GM10248 (cell line): ENCODE measurements around the gene CENPU.
A peak's percentile ranks its signal among the peaks of the same experiment; 100 is the strongest.

Source experiments
- CTCF ChIA-PET: fragments of 300-600 bp; sonication (Branson Sonifier 250); formaldehyde crosslinking; extraction: SDS; loops from one replicate; lab custom pipeline; 2021; ENCODE audit warnings: antibody characterized with exemption; lab: Yijun Ruan, JAX
- POLR2A ChIA-PET: fragments of 350-650 bp; sonication (Branson Sonifier 250); formaldehyde crosslinking; extraction: SDS; loops from one replicate; lab custom pipeline; 2020; ENCODE audit warnings: antibody characterized with exemption; lab: Yijun Ruan, JAX
- DNase-seq: peaks from one replicate; pipeline ENCODE4 v3.0.0; 2012; ENCODE audit errors: extremely low spot score
- TF ChIP-seq, protein P1 (sequence below): IDR thresholded peaks from 2 replicates; pipeline ENCODE4 v1.5.1; 2012; ENCODE audit warnings: mild to moderate bottlenecking, low read depth; ENCODE audit errors: extremely low read depth, missing control alignments, control extremely low read depth

CENPU gene

DNA sequence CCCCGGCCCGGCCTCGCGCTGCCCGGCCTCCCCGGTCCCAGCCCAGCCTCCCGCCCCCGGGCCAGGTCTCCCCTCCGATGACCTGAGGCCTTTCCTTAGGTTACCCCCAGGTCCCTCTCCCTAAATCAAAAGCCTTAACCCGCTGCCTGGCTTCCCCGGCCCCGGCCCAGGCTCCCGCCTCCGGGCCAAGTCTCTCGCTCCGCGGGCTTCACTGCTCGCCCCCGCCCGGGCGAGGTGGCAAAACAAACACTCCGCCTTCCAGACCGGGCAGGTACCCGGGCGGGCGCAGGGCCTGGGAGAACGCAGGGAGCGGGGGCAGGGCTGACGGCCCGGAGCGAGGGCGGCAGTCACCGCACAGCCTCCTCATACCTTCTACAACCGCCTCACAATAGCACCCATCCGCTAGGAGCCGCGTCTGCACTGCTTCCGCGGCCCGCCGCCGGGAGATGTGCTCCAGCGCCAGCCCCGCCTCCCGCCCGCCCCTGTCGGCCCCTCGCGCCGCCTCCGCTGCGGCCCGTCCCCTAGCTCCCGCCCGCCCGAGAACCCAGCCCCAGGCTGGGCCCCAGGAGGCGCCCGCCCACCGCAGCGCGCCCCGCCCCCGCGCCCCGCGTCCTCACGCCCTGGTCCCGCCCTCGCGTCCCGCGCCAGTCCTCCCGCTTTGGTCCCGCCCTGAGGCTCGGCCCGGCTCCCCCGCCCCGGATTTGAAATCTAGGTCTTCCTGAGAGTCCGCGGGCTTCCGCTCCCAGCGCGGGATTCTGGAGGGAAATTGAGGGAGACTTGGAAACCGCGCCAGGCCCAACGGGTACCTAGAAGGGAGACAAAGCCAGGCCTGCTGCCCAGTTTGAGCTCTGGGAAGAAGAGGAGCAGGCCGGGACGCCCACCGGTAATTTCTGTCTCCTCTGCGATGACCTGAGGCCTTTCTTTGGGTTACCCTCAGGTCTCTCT lies 84.6 kb downstream of the CENPU start, which contains the start of the genes CASP3 and PRIMPOL:
Gene CASP3, minus strand, starts transcription at position 422 of the 945 bp plus-strand sequence. CDS start 10,994 bp downstream, outside the sequence.
Gene PRIMPOL, plus strand, starts transcription at position 713 of the 945 bp plus-strand sequence. CDS start 7,403 bp downstream, outside the sequence.
- CTCF ChIA-PET = interaction anchor here (0.7 to 3.9 kb wide), 5 partner anchors 13 to 385 kb away, joined by 3 to 13 read pairs (median 3); no protein-coding TSS in a partner anchor
- POLR2A ChIA-PET = interaction anchor here (0.6 to 1.8 kb wide), 33 partner anchors 10 to 929 kb away, joined by 3 to 15 read pairs (median 4); partner anchors contain the start of gene CENPU
- DNase-seq = peak; percentile 93
- TF ChIP-seq, protein P1, sequence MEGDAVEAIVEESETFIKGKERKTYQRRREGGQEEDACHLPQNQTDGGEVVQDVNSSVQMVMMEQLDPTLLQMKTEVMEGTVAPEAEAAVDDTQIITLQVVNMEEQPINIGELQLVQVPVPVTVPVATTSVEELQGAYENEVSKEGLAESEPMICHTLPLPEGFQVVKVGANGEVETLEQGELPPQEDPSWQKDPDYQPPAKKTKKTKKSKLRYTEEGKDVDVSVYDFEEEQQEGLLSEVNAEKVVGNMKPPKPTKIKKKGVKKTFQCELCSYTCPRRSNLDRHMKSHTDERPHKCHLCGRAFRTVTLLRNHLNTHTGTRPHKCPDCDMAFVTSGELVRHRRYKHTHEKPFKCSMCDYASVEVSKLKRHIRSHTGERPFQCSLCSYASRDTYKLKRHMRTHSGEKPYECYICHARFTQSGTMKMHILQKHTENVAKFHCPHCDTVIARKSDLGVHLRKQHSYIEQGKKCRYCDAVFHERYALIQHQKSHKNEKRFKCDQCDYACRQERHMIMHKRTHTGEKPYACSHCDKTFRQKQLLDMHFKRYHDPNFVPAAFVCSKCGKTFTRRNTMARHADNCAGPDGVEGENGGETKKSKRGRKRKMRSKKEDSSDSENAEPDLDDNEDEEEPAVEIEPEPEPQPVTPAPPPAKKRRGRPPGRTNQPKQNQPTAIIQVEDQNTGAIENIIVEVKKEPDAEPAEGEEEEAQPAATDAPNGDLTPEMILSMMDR = peak; percentile 52

DNA sequence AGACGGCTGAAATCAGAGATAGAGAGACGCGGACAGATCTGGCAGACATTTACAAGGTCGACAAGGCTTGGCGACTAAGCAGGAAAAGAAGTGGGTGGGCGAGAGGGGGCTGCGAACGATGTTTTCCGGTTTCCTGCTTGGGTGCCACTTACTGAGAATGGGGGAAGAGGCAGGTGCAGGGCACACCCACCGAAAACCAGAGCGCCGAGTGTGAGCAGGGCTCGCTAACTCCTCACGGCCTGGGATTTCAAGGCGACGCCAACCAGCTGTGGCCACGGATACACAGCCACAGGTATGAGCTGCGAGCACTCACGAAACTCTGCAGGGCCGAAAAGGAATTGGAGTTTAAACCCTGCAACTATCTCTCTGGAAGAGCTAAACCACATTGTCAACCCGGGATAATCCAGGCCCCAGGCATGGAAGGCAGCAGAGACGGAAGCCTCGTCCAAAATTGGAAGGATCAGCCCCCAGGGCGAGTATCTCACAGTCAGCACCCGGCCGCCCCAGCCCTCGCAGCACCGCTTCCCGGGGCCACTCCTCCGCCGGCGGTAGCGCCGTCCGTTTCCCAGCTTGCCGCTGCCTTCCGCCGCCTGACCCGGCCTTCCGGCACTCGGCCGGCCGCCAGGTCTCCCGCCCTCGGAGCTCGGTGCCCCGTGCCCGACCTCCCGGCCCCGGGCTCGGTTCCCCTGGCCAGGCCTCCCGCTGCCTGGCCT lies 85.4 kb downstream of the CENPU start:
- POLR2A ChIA-PET = interaction anchor here (0.8 to 1.8 kb wide), 5 partner anchors 25 to 173 kb away, joined by 3 to 15 read pairs (median 4); partner anchors contain the start of gene CENPU
- TF ChIP-seq, protein P1 = no peak
- DNase-seq = peak; percentile 33

DNA sequence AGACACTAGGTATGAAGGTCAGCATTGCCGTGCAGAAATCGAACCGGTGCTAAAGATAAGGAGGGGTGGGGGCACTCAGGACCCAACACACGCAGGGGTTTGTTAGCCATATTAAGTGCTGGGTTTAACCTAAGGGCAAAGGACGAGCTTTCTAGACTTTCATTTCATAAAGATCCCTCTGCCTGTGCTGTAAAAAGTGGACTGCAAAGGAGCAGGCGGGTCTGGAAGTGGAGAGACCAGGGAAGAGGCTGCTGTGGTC lies 85.9 kb downstream of the CENPU start:
- no peak for DNase-seq
- CTCF ChIA-PET = interaction anchor here (1.1 to 3.9 kb wide), 4 partner anchors 9 to 384 kb away, joined by 3 to 13 read pairs (median 6); no protein-coding TSS in a partner anchor
- POLR2A ChIA-PET = interaction anchor here (0.6 to 0.8 kb wide), 2 partner anchors 134 to 220 kb away, joined by 3 read pairs; no protein-coding TSS in a partner anchor
- TF ChIP-seq, protein P1 = no peak

More for the DNA sequence above, 85.4 kb downstream of the CENPU start:
- CTCF ChIA-PET = interaction anchor here (1.2 to 3.9 kb wide), 3 partner anchors 12 to 384 kb away, joined by 3 to 13 read pairs (median 9); no protein-coding TSS in a partner anchor

DNA sequence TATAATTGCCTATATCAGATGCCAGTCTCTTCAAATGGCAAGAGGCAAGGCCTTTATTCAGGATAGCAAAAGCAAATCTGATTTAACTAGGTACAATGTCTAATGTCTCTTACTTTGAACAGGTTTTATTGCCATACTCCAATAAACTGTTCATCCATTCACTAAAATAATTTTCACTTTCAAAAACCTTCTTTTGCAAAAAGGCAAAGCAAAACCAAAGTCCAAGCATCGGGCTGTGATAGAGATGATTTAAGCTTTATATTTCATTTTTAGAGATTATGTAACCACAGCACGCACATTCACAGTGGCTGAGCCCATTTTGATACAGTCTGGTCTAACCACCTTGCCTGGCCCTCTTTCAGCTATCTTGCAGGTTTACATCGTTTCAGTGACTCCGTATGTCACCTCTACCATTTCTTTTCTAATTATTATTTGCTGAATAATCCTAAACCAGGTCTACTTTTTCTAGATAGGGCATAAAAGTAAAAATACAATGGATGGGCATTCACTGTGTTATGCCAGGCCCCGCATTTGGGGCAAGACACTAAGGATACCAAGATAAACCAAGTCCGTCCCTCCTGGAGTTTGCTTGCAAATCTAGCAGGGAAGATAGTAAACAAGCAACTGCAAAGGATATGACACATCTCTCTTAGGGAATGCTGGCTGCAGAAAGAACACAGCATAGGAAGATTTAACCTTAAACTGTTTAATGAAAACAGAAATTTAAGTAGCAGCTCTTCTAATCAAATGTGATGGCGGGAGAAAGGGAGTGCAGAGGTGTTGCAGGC lies 86.4 kb downstream of the CENPU start:
- ChIA-PET CTCF (interaction anchor here (0.7 to 3.9 kb wide), 5 partner anchors 9 to 383 kb away, joined by 3 to 13 read pairs (median 3); no protein-coding TSS in a partner anchor), POLR2A (interaction anchor here (0.6 kb wide), 1 partner anchor 219 kb away, joined by 3 read pairs; no protein-coding TSS in a partner anchor)
- TF ChIP-seq, protein P1 = no peak
- no peak for DNase-seq

DNA sequence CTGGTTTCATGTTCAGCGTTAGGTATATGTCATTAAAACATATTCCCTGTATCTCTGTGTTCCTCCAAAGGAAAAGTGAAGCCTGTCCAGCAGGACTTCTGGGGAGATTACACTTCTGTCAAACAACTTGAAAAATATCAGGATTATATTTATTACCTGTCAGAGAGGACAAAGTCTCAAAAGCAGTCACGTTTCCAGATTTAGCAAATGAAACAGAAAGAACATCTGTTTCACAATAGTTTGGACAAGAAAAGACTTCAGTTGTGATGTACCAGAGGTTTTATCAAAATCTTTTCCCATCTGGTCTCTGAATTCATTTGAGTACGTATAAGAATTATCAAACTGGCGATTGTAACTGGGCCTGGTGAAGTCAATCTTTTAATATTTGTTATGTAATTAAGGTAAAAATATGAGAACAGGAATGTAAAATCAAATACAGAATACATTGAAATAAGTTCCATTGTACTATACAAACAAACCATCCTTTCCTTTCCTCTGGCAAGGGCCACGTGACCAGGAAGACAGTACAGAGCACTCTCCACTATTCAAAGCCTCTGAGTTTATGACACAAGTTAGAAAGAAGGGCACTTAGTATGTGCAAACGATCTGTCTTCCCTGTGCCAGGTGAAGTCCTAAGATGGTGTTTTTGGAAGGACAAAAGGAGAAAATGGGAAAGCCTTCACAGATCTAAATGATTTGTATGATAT lies 87.8 kb downstream of the CENPU start:
- TF ChIP-seq, protein P1 = no peak
- POLR2A ChIA-PET = no interaction called here
- no peak for DNase-seq
- CTCF ChIA-PET = interaction anchor here (1.1 to 3.9 kb wide), 3 partner anchors 13 to 382 kb away, joined by 3 to 13 read pairs (median 7); no protein-coding TSS in a partner anchor
